ENCODE measurements around the gene PFKFB2. TPM values are rescaled to one million over a fixed set of nuclear protein-coding genes. Genes with fewer than 3 reads are reported as not detected.

Gene PFKFB2
- total RNA-seq, 1 experiment from 2014 or later = 25.6 TPM

DNA sequence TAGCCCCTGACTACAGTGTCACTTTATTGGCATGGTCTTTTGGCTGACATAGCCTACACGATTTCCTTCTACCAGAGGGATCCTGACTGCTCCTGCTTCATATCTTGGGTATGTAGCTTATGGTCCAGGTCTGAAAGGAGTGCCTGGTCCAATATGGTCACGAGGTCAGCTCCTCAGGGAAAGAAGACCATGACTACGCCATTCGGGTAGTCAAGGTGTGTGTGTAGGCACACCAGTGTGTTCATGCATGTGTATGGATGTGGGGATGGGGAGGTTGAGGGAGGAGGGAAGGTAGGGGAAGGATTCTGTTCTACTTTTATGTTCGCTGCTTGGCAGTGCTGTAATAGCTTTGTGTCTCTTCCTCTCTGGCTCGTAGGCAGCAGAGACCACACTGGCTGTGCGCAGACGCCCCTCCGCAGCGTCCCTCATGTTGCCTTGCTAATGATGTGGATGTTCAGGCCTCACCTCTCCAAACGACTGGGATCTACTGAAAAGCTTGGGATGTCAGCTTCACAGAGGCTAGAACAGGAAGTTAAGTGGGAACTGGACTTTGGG is 25.6 kb downstream of the PFKFB2 start:
- in situ Hi-C loops (cut with HindIII; ENCODE audit: low sequenced_read_pairs) = no loop called here
- no peak for DNase-seq (ENCODE audit: low spot score)

DNA sequence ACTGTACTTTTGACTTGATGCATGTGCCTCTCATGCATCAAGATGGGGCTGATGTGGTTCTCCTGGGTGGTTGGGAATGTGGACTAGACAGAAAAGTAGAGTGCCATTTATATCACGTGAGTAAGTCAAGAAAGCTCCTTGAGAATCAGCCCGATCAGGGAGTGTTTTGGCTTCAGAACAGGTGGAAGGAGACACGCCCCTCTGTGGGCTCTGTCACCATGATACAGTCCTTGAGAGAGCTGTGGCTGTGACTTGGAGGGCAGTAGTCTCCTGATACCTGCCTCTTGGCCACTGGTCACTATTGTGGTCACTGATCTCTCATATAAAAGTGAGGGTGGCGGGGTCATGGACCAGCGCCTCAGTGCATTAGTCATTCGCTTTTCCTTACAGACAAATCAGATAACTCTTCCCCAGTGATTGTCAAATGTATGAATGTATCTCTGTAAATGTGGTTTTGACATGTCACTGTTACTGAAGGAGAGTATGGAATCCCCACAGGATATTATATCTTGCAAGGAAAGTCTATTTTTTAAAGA is 26.7 kb downstream of the PFKFB2 start:
- DNase-seq (ENCODE audit: low spot score) = no peak
- in situ Hi-C loops (cut with HindIII; ENCODE audit: low sequenced_read_pairs) = no loop called here

DNA sequence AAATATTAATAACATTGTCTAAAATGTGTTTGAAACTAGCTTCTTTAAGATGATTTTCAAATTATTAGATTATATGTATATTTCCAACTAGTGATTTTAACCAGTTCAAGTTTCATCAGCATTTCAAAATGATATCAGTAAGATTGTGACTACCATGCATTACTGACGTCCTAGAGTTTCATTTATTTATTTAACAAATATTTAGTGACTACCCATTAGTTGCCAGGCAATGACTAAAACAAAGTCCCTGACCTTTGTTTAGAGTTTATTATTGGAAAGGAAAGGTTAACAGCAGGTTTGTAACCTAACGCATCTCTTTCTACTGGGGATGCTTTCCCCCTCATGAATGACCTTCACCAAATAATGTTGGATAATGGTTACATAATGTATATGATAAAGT is 28.0 kb downstream of the PFKFB2 start:
- in situ Hi-C loops (cut with HindIII; ENCODE audit: low sequenced_read_pairs) = no loop called here
- DNase-seq (ENCODE audit: low spot score) = no peak

DNA sequence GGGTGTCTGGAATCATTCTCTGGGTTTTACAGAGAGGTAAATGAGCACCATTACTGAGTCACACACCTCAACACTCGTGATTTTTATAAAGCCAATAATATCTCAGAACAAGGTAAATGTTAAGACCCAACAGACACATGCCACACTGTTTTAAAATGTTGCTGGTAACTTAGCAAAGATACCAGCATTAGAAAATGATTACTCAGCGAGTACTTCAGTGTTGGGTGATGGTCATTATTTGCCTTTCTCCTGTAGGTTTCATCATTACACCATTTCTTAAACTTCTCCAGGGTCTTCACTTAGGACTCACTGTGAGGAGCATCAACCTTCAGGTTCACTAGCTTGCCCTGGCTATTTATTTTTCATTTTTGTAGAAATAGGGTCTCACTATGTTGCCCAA is 28.7 kb downstream of the PFKFB2 start:
- in situ Hi-C loops (cut with HindIII; ENCODE audit: low sequenced_read_pairs) = no loop called here

DNA sequence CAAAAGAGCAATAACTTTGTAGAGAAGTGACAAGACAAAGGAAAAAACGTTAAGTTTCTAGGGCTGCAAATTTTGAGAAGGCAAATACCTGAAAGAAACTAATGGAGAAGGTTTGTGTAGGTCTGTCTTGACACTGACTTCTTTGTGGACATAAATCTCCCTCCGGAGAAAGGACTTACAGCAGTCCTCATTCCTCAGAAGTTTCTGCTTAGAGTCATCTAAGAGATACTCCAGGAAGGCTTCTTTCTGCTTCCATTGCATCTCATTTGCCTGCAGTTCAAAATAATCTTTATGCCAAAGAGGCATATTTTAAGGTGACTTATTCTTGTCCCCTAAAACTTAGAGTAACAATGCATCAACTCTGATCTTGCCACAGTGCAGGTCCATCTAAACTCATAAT is 31.2 kb downstream of the PFKFB2 start:
- no peak for DNase-seq (ENCODE audit: low spot score)
- in situ Hi-C loops (cut with HindIII; ENCODE audit: low sequenced_read_pairs) = no loop called here

More for the DNA sequence above, 28.7 kb downstream of the PFKFB2 start:
- no peak for DNase-seq (ENCODE audit: low spot score)

DNA sequence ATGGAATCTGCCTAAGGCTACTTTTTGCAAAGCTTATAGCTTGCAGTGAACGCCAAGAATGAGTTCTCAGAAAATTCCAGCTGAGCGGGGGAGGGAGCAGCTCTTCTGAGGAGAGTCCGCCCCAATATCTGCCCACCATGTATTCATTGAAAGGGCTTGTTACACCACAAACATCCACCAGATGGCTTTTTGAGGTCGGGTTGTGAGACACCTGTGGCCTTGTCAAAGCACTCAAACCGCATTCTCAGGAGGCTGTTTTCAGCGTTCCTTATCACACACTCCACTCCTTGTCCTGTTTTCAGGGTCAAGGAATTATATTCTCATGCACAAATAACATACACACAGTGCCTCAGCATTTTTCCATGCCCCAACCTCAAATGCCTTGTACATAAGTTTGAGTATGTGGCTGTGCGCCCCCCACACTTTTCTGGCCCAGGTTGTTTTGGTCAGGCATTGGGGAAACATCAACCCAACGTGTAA is 31.7 kb downstream of the PFKFB2 start:
- DNase-seq (ENCODE audit: low spot score) = peak; percentile 53
- in situ Hi-C loops (cut with HindIII; ENCODE audit: low sequenced_read_pairs) = no loop called here

DNA sequence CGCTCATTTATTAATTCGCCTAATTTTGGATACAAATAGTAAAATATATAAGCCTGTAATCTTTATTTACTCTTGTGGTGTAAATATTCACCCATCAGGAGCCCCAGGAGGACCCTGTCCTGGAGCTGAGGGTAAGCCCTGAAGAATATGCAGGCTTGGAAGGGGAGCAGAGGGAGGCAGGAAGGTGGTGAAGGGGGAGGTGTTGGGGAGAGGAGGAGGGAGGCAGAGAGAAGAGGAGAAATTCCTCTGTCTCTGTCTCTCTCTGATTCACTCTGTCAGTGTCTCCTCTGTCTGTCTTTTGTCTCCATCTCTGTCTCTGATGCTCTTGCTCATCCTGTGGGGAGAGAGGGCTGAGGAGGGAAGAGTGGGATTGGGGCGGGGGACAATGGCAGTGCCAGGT is 32.8 kb downstream of the PFKFB2 start:
- DNase-seq (ENCODE audit: low spot score) = no peak
- in situ Hi-C loops (cut with HindIII; ENCODE audit: low sequenced_read_pairs) = no loop called here

DNA sequence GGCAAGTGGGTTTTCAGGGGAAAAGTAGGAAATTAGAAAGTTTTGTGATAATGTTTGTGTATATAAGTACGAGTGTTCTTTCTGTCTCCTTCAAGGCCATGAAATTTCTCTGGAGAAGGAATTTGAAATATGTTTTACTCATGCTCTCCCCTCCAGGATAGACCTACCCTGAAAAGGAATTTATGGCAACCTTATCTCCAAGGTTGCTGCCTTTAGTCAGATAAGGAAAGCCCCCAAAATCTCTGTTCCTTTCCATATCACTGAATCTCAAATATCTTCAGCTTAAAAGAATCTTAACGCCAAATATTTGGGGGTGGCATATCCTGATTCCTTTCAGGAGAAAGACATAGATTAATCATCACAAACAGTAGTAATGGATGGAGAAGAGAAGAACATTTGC is 35.1 kb downstream of the PFKFB2 start:
- no peak for DNase-seq (ENCODE audit: low spot score)
- in situ Hi-C loops (cut with HindIII; ENCODE audit: low sequenced_read_pairs) = no loop called here

DNA sequence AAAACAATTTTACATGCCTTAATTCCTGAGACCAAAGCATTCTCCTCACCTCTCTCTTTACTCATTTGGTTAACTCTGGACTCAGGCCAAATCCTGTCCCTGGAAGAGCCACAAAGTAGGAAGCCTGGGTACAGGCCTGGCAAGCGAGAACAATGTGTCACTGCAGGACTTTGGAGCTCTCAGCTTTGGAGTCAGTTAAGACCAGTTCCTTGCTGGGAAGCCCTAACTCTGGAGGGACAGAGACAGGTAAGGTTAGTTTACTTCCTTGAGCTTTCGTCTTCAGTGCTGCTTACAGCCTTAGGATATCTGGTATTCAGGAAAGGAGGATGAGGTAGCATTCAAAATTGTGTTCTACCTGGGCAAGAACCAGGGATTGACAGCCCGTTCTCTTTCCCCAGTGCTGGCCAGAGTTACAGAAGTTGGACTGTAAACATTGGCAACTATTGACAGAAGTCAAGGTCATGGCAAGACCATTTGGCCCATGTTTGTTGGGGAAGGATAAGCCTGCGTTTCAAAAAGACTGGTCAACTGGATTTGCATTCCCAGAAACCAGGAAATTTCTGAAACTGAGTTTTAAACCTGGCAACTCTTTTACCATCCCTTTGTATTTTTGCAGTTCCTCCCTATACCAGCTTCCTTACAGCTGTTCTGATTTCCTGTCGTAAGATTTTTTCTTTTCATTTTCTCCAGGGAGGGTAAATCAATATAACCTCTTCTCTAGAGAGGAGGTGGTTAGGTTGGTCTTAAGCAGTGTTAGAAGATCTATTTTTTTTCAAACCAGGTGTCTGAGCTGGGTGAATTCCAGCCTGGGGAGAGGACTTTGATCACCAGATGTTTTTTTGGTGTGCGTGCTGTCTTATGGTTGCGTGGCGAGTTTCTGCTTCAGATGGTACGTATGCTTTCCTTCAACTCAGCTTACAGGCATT is 35.9 kb downstream of the PFKFB2 start, which contains the start of gene C4BPB:
C4BPB (plus strand) TSS at position 160 of the 926 bp plus-strand sequence; CDS start at position 832, 672 bp downstream.
- in situ Hi-C loops (cut with HindIII; ENCODE audit: low sequenced_read_pairs) = no loop called here

DNA sequence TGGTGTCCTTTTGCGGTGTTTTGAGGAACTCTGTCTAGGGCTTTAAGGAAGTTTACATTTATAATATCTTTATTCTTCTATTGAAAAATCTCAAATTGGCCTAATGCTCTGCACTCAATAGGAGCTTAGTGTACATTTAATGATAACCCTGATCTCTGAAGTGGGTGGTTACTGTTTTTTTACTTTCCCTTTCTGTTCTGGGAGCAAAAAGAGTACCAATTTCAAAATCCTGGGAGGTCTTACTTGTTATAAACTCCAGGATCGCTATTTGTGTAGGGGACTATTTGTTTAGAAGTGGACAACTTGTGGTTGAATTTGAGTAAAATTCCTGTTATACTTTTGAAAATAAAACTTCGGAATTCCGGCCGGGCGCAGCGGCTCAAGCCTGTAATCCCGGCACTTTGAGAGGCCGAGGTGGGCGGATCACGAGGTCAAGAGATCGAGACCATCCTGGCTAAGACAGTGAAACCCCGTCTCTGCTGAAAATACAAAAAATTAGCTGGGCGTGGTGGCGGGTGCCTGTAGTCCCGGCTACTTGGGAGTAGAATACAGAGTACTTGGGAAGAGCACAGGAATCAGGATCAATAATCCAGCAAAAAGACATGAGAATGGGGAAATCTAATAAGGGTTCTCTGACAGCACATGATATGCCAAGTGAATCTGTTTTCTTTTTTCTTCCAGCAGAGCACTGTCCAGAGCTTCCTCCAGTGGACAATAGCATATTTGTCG is 36.7 kb downstream of the PFKFB2 start:
- in situ Hi-C loops (cut with HindIII; ENCODE audit: low sequenced_read_pairs) = no loop called here
- no peak for DNase-seq (ENCODE audit: low spot score)

More for the DNA sequence above, 35.9 kb downstream of the PFKFB2 start, which contains the start of gene C4BPB:
- DNase-seq (ENCODE audit: low spot score) = no peak

DNA sequence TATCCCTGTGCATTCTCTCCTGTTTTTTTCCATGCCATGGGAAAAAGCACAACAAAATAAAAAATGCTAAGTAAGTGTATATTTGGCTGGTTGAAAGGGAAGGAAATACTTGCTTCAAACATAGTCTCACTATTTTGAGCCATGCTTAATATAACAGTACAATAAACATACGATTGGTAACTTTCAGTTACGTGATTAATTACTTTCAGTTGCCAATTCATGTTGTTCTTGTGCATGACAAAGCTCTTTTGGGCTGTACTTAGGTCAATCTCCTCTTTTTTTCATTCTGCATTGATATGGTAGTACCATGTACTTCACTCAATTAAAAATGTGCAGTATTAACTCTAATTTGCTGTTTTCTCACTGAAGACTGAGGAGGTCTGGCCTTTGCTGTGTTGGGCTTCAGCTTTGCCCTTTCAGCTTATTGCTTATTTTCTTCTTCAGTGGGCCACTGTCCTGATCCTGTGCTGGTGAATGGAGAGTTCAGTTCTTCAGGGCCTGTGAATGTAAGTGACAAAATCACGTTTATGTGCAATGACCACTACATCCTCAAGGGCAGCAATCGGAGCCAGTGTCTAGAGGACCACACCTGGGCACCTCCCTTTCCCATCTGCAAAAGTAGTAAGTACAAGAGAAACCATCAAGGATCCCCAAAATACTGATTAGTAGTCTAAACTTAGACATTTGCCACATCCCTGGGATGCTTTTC is 38.3 kb downstream of the PFKFB2 start:
- in situ Hi-C loops (cut with HindIII; ENCODE audit: low sequenced_read_pairs) = no loop called here
- DNase-seq (ENCODE audit: low spot score) = no peak

DNA sequence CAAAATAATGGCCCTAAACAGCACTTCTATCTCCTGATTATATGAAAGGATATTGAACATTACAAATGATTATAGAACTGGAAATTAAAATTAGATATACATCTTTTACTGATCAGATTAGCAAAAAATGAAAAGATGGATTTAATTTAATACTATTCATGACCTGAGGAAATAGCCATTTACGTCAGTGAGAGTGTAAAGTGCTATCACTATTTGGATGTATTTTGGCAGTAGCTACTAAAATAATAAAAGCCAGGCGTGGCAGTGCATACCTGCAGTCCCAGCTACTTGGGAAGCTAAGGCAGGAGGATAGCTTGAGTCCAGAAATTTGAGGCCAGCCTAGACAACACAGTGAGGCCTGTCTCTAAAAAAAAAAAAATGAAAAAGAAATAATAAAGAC is 40.9 kb downstream of the PFKFB2 start:
- no peak for DNase-seq (ENCODE audit: low spot score)
- in situ Hi-C loops (cut with HindIII; ENCODE audit: low sequenced_read_pairs) = no loop called here

DNA sequence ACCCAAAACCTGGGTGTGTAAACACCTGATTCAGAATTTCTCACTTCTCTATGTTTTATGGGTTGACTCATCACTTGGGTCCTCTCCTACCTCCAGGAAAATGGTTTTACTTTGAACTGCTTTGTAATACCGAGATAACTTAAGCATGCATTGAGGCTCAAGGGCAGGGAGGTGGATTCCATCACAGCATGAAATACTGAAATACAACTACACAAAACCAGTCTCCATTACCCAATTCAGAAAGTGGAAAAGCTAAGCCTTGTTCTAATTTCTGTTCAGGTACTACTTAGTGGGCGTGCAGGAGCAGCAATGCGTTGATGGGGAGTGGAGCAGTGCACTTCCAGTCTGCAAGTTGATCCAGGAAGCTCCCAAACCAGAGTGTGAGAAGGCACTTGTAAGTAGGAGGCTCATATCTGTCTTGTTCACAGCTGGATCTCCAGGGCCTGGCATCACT is 44.8 kb downstream of the PFKFB2 start:
- DNase-seq (ENCODE audit: low spot score) = no peak
- in situ Hi-C loops (cut with HindIII; ENCODE audit: low sequenced_read_pairs) = no loop called here

DNA sequence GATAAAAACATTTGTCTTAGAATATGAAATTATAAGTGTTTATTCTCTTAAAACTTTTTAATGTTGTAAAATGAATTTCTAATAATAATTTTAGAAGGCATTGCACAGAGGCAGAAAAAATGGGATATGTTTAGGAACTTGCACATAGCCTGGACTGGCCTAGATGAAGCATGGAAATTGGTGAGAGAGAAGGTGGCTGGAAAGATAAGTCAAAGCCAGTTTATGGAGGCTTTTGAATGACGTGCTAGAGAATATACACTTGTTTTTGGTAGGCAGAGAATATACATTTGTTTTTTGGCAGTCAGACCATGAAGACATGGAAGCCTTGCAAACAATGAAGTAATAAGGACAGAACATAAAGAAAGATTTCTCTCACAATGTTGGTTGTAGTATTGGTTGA is 48.6 kb downstream of the PFKFB2 start:
- in situ Hi-C loops (cut with HindIII; ENCODE audit: low sequenced_read_pairs) = no loop called here
- no peak for DNase-seq (ENCODE audit: low spot score)

DNA sequence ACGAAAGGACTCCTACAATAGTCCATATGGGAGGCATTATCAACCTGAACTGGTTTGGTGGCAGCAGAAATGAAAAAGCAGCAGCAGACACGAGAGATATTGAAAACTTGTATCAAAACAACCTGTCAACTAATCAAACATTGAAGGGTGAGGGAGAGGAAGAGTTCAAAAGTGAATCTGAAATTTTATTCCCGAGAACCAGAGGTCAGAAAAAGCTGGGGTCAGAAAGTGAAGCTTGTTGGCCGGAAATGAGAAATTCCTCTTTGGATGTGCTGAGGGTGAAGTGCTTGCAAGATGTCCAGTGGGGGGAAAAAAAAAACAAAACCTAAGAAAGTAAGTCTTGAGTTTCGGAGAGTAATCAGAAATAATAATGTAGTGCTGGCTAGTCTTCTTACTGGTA is 49.1 kb downstream of the PFKFB2 start:
- in situ Hi-C loops (cut with HindIII; ENCODE audit: low sequenced_read_pairs) = no loop called here
- no peak for DNase-seq (ENCODE audit: low spot score)

DNA sequence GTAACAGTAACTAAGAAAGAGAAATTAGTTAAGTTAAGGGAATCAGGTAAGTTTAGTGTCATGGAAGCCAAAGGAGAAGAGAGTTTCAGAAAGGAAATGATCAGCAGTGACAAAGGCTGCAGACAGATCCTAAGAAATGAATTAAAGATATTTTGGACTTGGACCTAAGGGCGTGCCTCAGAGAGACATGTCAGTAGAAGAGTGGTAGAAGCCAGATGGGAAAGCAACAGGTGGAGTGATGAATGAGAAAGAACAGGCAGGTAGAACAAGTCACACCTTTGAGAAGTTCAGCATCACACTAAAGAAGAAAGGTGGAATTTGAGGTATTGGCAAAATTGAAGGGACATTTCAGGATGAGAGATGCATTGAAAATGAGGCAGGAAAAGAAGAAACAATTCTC is 49.6 kb downstream of the PFKFB2 start:
- no peak for DNase-seq (ENCODE audit: low spot score)
- in situ Hi-C loops (cut with HindIII; ENCODE audit: low sequenced_read_pairs) = no loop called here

DNA sequence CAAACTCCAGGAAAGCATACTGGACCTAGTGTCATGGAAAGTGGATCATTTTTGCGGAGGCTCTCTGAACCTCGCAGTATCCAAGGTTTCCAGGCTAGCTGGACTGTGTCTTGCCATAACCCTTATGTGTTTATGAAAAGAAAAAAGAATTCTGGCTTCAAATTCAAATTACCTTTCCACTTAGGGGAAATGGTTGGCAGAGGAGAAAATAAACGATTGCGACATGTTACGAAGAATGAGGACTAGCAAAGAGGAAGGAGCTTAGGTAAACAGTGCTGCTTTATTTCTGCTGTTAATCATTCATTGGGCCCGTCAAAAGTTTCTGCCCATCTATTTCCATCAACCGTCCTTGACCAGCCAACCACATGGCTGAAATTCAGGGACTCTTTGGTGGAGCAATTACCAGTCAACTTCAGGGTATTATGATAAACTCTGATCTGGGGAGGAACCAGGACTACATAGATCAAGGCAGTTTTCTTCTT is 50.9 kb downstream of the PFKFB2 start, which contains the start of gene C4BPA:
C4BPA (plus strand) TSS at position 342 of the 482 bp plus-strand sequence. CDS start 8,793 bp downstream, outside the sequence.
- DNase-seq (ENCODE audit: low spot score) = no peak
- in situ Hi-C loops (cut with HindIII; ENCODE audit: low sequenced_read_pairs) = no loop called here

DNA sequence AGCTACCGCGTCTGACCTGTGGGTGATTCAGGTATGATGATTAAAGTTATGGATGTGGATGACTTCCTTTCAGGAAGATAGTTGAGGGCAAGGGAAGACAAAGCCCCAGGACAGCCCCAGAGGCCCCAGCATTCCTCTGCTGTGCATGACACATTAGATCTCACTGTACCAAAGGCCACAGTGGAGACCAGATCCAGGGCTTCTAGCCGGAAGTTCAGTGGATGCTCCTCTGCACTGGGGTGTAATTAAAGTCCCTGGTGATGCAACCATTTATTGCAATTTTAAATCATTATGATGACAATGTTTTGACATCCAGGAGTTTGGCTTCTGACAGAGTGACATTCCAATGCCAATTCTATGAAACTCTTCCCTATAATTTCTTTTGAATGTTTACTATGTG is 55.9 kb downstream of the PFKFB2 start:
- no peak for DNase-seq (ENCODE audit: low spot score)
- in situ Hi-C loops (cut with HindIII; ENCODE audit: low sequenced_read_pairs) = no loop called here

All from G401 (cell line).